Chondrocyte (in vitro differentiated cells): ENCODE data around the gene CATSPERD. TPM values are rescaled to one million over a fixed set of nuclear protein-coding genes. Genes with fewer than 3 reads are reported as not detected.

Experiments
- DNase-seq: peaks from one replicate; pipeline ENCODE4 v3.0.0; 2021; ENCODE audit warnings: mixed read lengths, low spot score
- H3K27ac Mint-ChIP-seq: one replicate; pipeline ENCODE4 v1.8.0; 2021; ENCODE audit warnings: mild to moderate bottlenecking, moderate library complexity, mixed read lengths; ENCODE audit not compliant: unreplicated experiment
- H3K27me3 Mint-ChIP-seq: 2 replicates; pipeline ENCODE4 v1.8.0; 2021; ENCODE audit warnings: low read depth, mixed read lengths
- H3K36me3 Mint-ChIP-seq: 2 replicates; pipeline ENCODE4 v1.8.0; 2021; ENCODE audit warnings: low read depth, mixed read lengths
- H3K4me1 Mint-ChIP-seq: 2 replicates; pipeline ENCODE4 v1.8.0; 2021; ENCODE audit warnings: low read depth, mild to moderate bottlenecking, mixed read lengths
- H3K4me3 Mint-ChIP-seq: one replicate; pipeline ENCODE4 v1.8.0; 2021; ENCODE audit warnings: mild to moderate bottlenecking, moderate library complexity, mixed read lengths; ENCODE audit not compliant: unreplicated experiment
- H3K9me3 Mint-ChIP-seq: 2 replicates; pipeline ENCODE4 v1.8.0; 2021; ENCODE audit warnings: low read depth, mixed read lengths
- total RNA-seq: library from RNA; stranded (reverse); gene quantifications from 3 replicates; pipeline ENCODE4 v1.2.1, GENCODE V29; 2021
- TF ChIP-seq, protein P1 (sequence below): fragments of 200-600 bp; sonication (generic); IDR thresholded peaks from 2 replicates; pipeline ENCODE4 v1.5.0; 2021; ENCODE audit warnings: antibody characterized with exemption, mild to moderate bottlenecking, moderate library complexity

The CATSPERD gene
- total RNA-seq, 1 donor from 2014 or later: not detected

DNA sequence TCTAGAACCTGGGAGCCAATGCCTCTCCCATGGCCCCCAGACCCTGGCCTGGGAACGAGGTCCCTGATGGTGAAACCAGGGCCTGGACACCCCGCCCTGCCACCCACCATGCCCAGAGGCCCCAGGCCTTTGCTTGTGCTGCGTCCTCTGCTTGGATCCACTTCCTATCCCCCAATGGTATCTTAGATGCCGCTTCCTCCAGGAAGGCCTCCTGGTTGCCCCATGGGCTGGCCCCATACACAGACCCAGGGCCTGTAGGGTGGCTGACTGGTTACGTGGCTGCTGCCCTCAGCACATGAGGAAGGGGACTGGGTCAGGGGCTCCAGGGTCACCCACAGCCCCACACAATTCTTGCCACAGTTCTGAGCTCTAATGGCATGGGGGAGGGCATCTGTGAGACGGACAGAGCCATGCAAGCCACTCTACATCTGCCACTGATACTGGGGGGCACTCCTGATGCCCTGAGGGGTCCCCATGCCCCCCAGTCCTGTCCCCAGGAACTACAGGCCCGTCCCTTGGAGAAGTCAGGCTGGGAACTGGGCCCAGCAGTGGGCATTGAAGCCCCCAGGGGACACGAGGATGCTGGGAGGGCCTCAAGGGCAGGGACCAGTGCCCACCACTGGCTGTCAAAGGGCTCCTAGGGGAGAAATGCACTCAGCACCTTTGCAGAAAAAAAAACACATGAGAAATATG is 25.3 kb upstream of the CATSPERD start:
- peaks cover 30% of the 10 kb centered on the region for H3K36me3 Mint-ChIP-seq
- no peaks in the 10 kb centered on the region for H3K9me3 Mint-ChIP-seq
- peak overlapping the region; percentile 2 for H3K27ac Mint-ChIP-seq
- H3K27me3 Mint-ChIP-seq: no peaks in the 10 kb centered on the region
- no peak for DNase-seq
- peaks cover 20% of the 10 kb centered on the region for H3K4me1 Mint-ChIP-seq
- no peak overlapping the region for H3K4me3 Mint-ChIP-seq
- TF ChIP-seq, protein P1, sequence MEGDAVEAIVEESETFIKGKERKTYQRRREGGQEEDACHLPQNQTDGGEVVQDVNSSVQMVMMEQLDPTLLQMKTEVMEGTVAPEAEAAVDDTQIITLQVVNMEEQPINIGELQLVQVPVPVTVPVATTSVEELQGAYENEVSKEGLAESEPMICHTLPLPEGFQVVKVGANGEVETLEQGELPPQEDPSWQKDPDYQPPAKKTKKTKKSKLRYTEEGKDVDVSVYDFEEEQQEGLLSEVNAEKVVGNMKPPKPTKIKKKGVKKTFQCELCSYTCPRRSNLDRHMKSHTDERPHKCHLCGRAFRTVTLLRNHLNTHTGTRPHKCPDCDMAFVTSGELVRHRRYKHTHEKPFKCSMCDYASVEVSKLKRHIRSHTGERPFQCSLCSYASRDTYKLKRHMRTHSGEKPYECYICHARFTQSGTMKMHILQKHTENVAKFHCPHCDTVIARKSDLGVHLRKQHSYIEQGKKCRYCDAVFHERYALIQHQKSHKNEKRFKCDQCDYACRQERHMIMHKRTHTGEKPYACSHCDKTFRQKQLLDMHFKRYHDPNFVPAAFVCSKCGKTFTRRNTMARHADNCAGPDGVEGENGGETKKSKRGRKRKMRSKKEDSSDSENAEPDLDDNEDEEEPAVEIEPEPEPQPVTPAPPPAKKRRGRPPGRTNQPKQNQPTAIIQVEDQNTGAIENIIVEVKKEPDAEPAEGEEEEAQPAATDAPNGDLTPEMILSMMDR: no peak

GRCh38 chr19:5695649-5696195 is 24.7 kb upstream of the CATSPERD start:
- TF ChIP-seq, protein P1: no peak
- H3K36me3 Mint-ChIP-seq: peaks cover 29% of the 10 kb centered on the region
- no peak overlapping the region for H3K27ac Mint-ChIP-seq
- peak; percentile 89 for DNase-seq
- no peaks in the 10 kb centered on the region for H3K27me3 Mint-ChIP-seq
- peaks cover 16% of the 10 kb centered on the region for H3K4me1 Mint-ChIP-seq
- no peak overlapping the region for H3K4me3 Mint-ChIP-seq
- no peaks in the 10 kb centered on the region for H3K9me3 Mint-ChIP-seq

GRCh38 chr19:5696196-5697021 is 24.0 kb upstream of the CATSPERD start:
- H3K36me3 Mint-ChIP-seq: peaks cover 31% of the 10 kb centered on the region
- TF ChIP-seq, protein P1: no peak
- no peak overlapping the region for H3K27ac Mint-ChIP-seq
- no peaks in the 10 kb centered on the region for H3K9me3 Mint-ChIP-seq
- no peak overlapping the region for H3K4me3 Mint-ChIP-seq
- H3K4me1 Mint-ChIP-seq: peaks cover 11% of the 10 kb centered on the region
- peak; percentile 90 for DNase-seq
- no peaks in the 10 kb centered on the region for H3K27me3 Mint-ChIP-seq

DNA sequence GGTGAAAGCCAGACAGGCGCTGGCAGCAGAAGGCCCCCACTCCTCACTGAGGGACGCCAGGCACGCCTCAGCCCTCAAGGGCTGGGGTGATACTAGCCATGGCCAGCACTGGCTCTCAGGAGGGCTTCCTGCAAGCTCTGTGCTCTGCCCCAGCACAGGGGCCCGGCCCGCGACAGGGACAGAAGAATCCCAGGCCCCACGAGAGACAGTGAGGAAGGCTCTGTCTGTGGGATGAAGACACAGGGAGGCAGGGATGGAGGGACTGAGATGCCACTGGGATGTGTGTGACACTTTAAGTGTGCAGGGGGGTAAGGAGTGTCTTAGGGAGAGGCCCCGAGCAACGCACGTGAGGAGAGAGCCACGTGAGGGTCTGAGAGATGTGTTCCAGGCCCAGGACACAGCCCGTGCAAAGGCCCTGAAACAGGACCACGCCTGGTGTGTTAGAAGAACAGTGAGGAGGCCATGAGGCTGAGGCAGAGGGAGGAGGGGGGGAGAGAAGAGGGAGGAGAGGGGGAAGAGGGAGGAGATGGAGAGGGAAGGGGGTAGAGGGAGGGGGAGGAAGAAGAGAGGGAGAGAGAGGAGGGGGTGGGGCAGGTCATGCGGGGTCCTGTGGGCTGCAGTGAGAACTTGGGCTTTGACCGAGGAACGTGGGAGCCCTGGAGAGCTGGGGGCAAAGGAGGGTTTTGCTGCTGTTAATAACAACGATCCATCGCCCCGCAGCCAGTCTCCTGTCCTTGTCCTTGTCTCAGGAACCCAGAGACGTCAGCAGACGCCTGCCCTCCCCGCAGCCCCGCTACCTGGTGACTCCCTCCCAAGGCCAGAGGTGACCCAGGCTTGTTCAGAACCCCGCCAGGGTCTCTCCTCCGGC is 23.2 kb upstream of the CATSPERD start:
- no peak for DNase-seq
- no peaks in the 10 kb centered on the region for H3K27me3 Mint-ChIP-seq
- H3K9me3 Mint-ChIP-seq: no peaks in the 10 kb centered on the region
- H3K36me3 Mint-ChIP-seq: peaks cover 29% of the 10 kb centered on the region
- peak overlapping the region; percentile 49 for H3K27ac Mint-ChIP-seq
- TF ChIP-seq, protein P1: no peak
- peaks cover 5% of the 10 kb centered on the region for H3K4me1 Mint-ChIP-seq
- no peak overlapping the region for H3K4me3 Mint-ChIP-seq
